Fibroblast of lung (primary cell): Measurements from ENCODE around the gene DLG2. TPM values are rescaled to one million over a fixed set of nuclear protein-coding genes. Genes with fewer than 3 reads are reported as not detected.
"Not testable (repeated sequence)": the region's sequence is repeated elsewhere in the genome, so short reads cannot be mapped to it uniquely, and the experiment has no call there.

Experiments used
- DNase-seq, 2 donors: peaks; one replicate each; pipeline versions ENCODE4 v3.0.0 to v3.0.0-alpha.2; 2010; ENCODE audit warnings: low read depth in 2 of 2
- H2AFZ ChIP-seq: 2 replicates; pipeline ENCODE4 v1.5.1; 2012; ENCODE audit warnings: low read length, control low read depth, inconsistent platforms
- H3K27ac ChIP-seq: 2 replicates; pipeline ENCODE4 v1.5.1; 2011; ENCODE audit warnings: low read length, control low read depth; ENCODE audit not compliant: insufficient read depth
- H3K27me3 ChIP-seq: 2 replicates; pipeline ENCODE4 v1.5.1; 2011; ENCODE audit warnings: mild to moderate bottlenecking, low read length; ENCODE audit not compliant: control insufficient read depth, insufficient read depth
- H3K36me3 ChIP-seq: 2 replicates; pipeline ENCODE4 v1.5.1; 2011; ENCODE audit warnings: low read length; ENCODE audit not compliant: control insufficient read depth, insufficient read depth
- H3K4me1 ChIP-seq: 2 replicates; pipeline ENCODE4 v1.5.1; 2011; ENCODE audit warnings: low read length; ENCODE audit not compliant: control insufficient read depth, insufficient read depth; ENCODE audit errors: extremely low read depth
- H3K4me2 ChIP-seq: 2 replicates; pipeline ENCODE4 v1.5.1; 2011; ENCODE audit warnings: low read length, control low read depth; ENCODE audit not compliant: insufficient read depth; ENCODE audit errors: extremely low read depth
- H3K4me3 ChIP-seq, 4 experiments: fragments of 200-600 bp in 1 of 4; sonication (generic) in 1 of 4; replicated peaks in 1 of 4; 2 replicates each; pipeline ENCODE4 v1.5.1; 2011 to 2016; ENCODE audit warnings: low read length in 4 of 4, low read depth in 3 of 4, mild to moderate bottlenecking in 3 of 4, control low read depth in 2 of 4, inconsistent platforms in 1 of 4, mixed read lengths in 1 of 4; ENCODE audit not compliant: insufficient read depth in 1 of 4; ENCODE audit errors: control extremely low read depth in 1 of 4
- H3K79me2 ChIP-seq: 2 replicates; pipeline ENCODE4 v1.5.1; 2012; ENCODE audit warnings: mild to moderate bottlenecking, low read length, inconsistent platforms; ENCODE audit not compliant: control insufficient read depth, insufficient read depth
- H3K9ac ChIP-seq: 2 replicates; pipeline ENCODE4 v1.5.1; 2011; ENCODE audit warnings: mild to moderate bottlenecking, low read length, control low read depth; ENCODE audit not compliant: insufficient read depth
- H3K9me3 ChIP-seq: 2 replicates; pipeline ENCODE4 v1.5.1; 2012; ENCODE audit warnings: low read depth, low read length; ENCODE audit not compliant: control insufficient read depth, insufficient read depth
- H4K20me1 ChIP-seq: 2 replicates; pipeline ENCODE4 v1.5.1; 2011; ENCODE audit warnings: low read length; ENCODE audit not compliant: control insufficient read depth, insufficient read depth; ENCODE audit errors: extremely low read depth
- CTCF ChIP-seq, 2 donors: IDR thresholded peaks in 1 of 2; conservative IDR thresholded peaks in 1 of 2; 1 replicate in 1 of 2; 2 replicates in 1 of 2; pipeline ENCODE4 v1.5.1; 2011 to 2012; ENCODE audit warnings: low read length in 2 of 2, control low read depth in 1 of 2, inconsistent platforms in 1 of 2, low read depth in 1 of 2, mild to moderate bottlenecking in 1 of 2
- EZH2 ChIP-seq: IDR thresholded peaks from 2 replicates; pipeline ENCODE4 v1.5.1; 2012; ENCODE audit warnings: low read length, control low read depth, mild to moderate bottlenecking; ENCODE audit errors: missing control alignments
- polyA plus RNA-seq, 2 donors: library from polyadenylated mRNA; depleted of rRNA in 1 of 2; stranded (reverse) in 1 of 2; unstranded in 1 of 2; fragments of >200 nt; gene quantifications; 2 replicates each; pipeline ENCODE4 v1.2.1, GENCODE V29; 2011 to 2012; ENCODE audit warnings: missing spikeins in 1 of 2
- total RNA-seq: library from RNA; depleted of rRNA; stranded (reverse); fragments of >200 nt; gene quantifications from 2 replicates; pipeline ENCODE4 v1.2.1, GENCODE V29; 2014

DLG2 gene
- total and polyA plus RNA-seq, 2 donors (not counting 1 experiment from before 2014, with no cell fraction given) = 0.77 to 2.3 TPM

GRCh38 chr11:84313830-84314359 is 1313.2 kb downstream of the DLG2 start:
- DNase-seq = peak in 1 of 2 donors; percentile 30

GRCh38 chr11:84310268-84310667 is 1316.9 kb downstream of the DLG2 start:
- H3K36me3 ChIP-seq = no peaks in the 10 kb centered on the region
- TF ChIP-seq CTCF (conservative IDR thresholded peaks at IDR 0.05 in 1 of 2, IDR thresholded peaks at IDR 0.05 in 1 of 2; ENCODE audit: low read depth in 1 of 2, low read length in 2 of 2) = no peak
- TF ChIP-seq EZH2 = no peak
- DNase-seq = no peak
- no peak overlapping the region for H3K27ac ChIP-seq
- H3K4me2 ChIP-seq = no peak overlapping the region
- H4K20me1 ChIP-seq = no peaks in the 10 kb centered on the region
- no peak overlapping the region for H2AFZ ChIP-seq
- no peaks in the 10 kb centered on the region for H3K4me1 ChIP-seq
- no peaks in the 10 kb centered on the region for H3K27me3 ChIP-seq
- no peak overlapping the region for H3K4me3 ChIP-seq
- H3K79me2 ChIP-seq = no peaks in the 10 kb centered on the region
- no peak overlapping the region for H3K9ac ChIP-seq
- H3K9me3 ChIP-seq = no peaks in the 10 kb centered on the region

More at GRCh38 chr11:84313830-84314359, 1313.2 kb downstream of the DLG2 start:
- Histone ChIP-seq H3K27ac (no peak overlapping the region), H3K4me2 (no peak overlapping the region), H3K79me2 (no peaks in the 10 kb centered on the region), H4K20me1 (no peaks in the 10 kb centered on the region), H3K36me3 (no peaks in the 10 kb centered on the region), H3K4me1 (no peaks in the 10 kb centered on the region), H2AFZ (no peak overlapping the region), H3K27me3 (no peaks in the 10 kb centered on the region), H3K9me3 (no peaks in the 10 kb centered on the region), H3K9ac (no peak overlapping the region), H3K4me3 (no peak overlapping the region)
- TF ChIP-seq CTCF (conservative IDR thresholded peaks at IDR 0.05 in 1 of 2, IDR thresholded peaks at IDR 0.05 in 1 of 2; ENCODE audit: low read depth in 1 of 2, low read length in 2 of 2) (no peak), EZH2 (no peak)

- not testable (repeated sequence) for H3K36me3 ChIP-seq, H3K9me3 ChIP-seq, H3K4me2 ChIP-seq, H3K27ac ChIP-seq, H3K9ac ChIP-seq, H2AFZ ChIP-seq, H4K20me1 ChIP-seq, H3K4me3 ChIP-seq, DNase-seq, H3K79me2 ChIP-seq, H3K27me3 ChIP-seq, H3K4me1 ChIP-seq
Measured at GRCh38 chr11:84308491-84308890, 1318.7 kb downstream of the DLG2 start.
